ENCODE results near the gene IMPA2.

DNA sequence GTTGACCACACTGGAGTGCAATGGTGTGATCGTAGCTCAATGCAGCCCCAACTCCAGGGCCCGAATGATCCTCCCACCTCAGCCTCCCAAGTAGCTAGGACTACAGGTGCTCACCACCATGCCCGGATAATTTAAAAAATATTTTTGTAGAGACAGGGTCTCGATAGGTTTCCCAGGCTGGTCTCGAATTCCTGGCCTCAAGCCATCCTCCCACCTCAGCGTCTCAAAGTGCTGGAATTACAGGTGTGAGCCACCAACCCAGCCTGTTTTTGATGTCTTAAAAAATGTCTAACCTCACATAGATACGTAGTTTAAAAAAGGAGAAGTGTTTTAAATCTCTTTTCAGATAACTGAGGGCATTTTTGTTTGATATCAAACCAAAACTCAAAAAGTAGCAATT lies 37.6 kb downstream of the IMPA2 start:
- TF ChIP-seq, protein P1, sequence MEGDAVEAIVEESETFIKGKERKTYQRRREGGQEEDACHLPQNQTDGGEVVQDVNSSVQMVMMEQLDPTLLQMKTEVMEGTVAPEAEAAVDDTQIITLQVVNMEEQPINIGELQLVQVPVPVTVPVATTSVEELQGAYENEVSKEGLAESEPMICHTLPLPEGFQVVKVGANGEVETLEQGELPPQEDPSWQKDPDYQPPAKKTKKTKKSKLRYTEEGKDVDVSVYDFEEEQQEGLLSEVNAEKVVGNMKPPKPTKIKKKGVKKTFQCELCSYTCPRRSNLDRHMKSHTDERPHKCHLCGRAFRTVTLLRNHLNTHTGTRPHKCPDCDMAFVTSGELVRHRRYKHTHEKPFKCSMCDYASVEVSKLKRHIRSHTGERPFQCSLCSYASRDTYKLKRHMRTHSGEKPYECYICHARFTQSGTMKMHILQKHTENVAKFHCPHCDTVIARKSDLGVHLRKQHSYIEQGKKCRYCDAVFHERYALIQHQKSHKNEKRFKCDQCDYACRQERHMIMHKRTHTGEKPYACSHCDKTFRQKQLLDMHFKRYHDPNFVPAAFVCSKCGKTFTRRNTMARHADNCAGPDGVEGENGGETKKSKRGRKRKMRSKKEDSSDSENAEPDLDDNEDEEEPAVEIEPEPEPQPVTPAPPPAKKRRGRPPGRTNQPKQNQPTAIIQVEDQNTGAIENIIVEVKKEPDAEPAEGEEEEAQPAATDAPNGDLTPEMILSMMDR (IDR thresholded peaks at IDR 0.05; ENCODE audit: low read depth, low read length, poor library complexity, severe bottlenecking) = no peak
- no peak for TF ChIP-seq EZH2phosphoT487 (IDR thresholded peaks at IDR 0.05; ENCODE audit: borderline replicate concordance, low read length)

Measured in DOHH2 (cell line).